HepG2 (cell line): ENCODE data around the gene ACAT1. TPM values are rescaled to one million over a fixed set of nuclear protein-coding genes. Genes with fewer than 3 reads are reported as not detected.

ENCODE experiments used
- CEBPB ChIP-seq: IDR thresholded peaks from 2 replicates; pipeline ENCODE4 v1.6.1; 2011; ENCODE audit warnings: low read depth, low read length, improper control_type of control experiment, borderline replicate concordance
- CEBPG ChIP-seq: IDR thresholded peaks from 2 replicates; pipeline ENCODE4 v1.6.1; 2016
- KDM5B ChIP-seq: sonication (generic); formaldehyde crosslinking; IDR thresholded peaks from 2 replicates; pipeline ENCODE4 v1.4.0; 2020; ENCODE audit warnings: missing genetic modification reagents, mild to moderate bottlenecking, borderline replicate concordance
- KLF11 ChIP-seq: IDR thresholded peaks from 2 replicates; pipeline ENCODE4 v1.6.1; 2016; ENCODE audit warnings: missing compliant biosample characterization
- MEF2D ChIP-seq: sonication (generic); formaldehyde crosslinking; IDR thresholded peaks from 2 replicates; pipeline ENCODE4 v1.5.1; 2020; ENCODE audit warnings: mild to moderate bottlenecking, missing genetic modification reagents
- ONECUT2 ChIP-seq: sonication (generic); formaldehyde crosslinking; IDR thresholded peaks from 2 replicates; pipeline ENCODE4 v1.4.0; 2020; ENCODE audit warnings: missing genetic modification reagents
- SALL1 ChIP-seq: sonication (generic); formaldehyde crosslinking; IDR thresholded peaks from 2 replicates; pipeline ENCODE4 v1.8.0; 2022; ENCODE audit warnings: mild to moderate bottlenecking, missing genetic modification reagents
- SATB2 ChIP-seq: sonication (generic); formaldehyde crosslinking; IDR thresholded peaks from 2 replicates; pipeline ENCODE4 v1.5.0; 2020; ENCODE audit warnings: missing genetic modification reagents
- SP5 ChIP-seq: IDR thresholded peaks from 2 replicates; pipeline ENCODE4 v1.6.1; 2016; ENCODE audit warnings: low read depth, borderline replicate concordance
- ZMAT3 ChIP-seq: sonication (generic); formaldehyde crosslinking; conservative IDR thresholded peaks from 2 replicates; pipeline ENCODE4 v1.7.0; 2021; ENCODE audit warnings: missing genetic modification reagents
- ZNF253 ChIP-seq: sonication (generic); formaldehyde crosslinking; IDR thresholded peaks from 2 replicates; pipeline ENCODE4 v1.8.0; 2022; ENCODE audit warnings: mild to moderate bottlenecking, missing genetic modification reagents, borderline replicate concordance
- ZNF264 ChIP-seq: sonication (generic); formaldehyde crosslinking; IDR thresholded peaks from 2 replicates; pipeline ENCODE4 v1.4.0; 2020; ENCODE audit warnings: missing genetic modification reagents
- ZNF552 ChIP-seq: sonication (generic); formaldehyde crosslinking; IDR thresholded peaks from 2 replicates; pipeline ENCODE4 v1.9.0; 2022; ENCODE audit warnings: missing genetic modification reagents, mild to moderate bottlenecking, borderline replicate concordance
- ZNF614 ChIP-seq: IDR thresholded peaks from 2 replicates; pipeline ENCODE4 v1.6.1; 2018; ENCODE audit warnings: missing biosample characterization, missing genetic modification reagents, inconsistent platforms, borderline replicate concordance
- ZNF672 ChIP-seq: sonication (generic); formaldehyde crosslinking; IDR thresholded peaks from 2 replicates; pipeline ENCODE4 v1.8.1; 2022; ENCODE audit warnings: missing genetic modification reagents
- ZNF816 ChIP-seq: sonication (generic); formaldehyde crosslinking; IDR thresholded peaks from 2 replicates; pipeline ENCODE4 v1.8.0; 2022; ENCODE audit warnings: missing genetic modification reagents, mild to moderate bottlenecking, borderline replicate concordance
- polyA plus RNA-seq, 8 experiments: library from polyadenylated mRNA; depleted of rRNA in 3 of 8; stranded (reverse) in 7 of 8; unstranded in 1 of 8; fragments of >200 nt; fragmentation: Illumina TruSeq in 4 of 8; extraction: Trizol in 4 of 8; gene quantifications; 2 replicates each; pipeline versions ENCODE4 v1.2.1 to v1.2.3, GENCODE V29; 2011 to 2016; ENCODE audit warnings: low read depth in 4 of 8, missing spikeins in 1 of 8, mixed read lengths in 1 of 8; ENCODE audit not compliant: insufficient read depth in 1 of 8
- total RNA-seq, 5 experiments: library from RNA; depleted of rRNA; stranded (reverse); fragments of >200 nt; fragmentation: Illumina TruSeq; extraction: Trizol; gene quantifications; 2 replicates each; pipeline ENCODE4 v1.2.3, GENCODE V29; 2016; ENCODE audit warnings: low read depth in 1 of 5
- TF ChIP-seq, protein P1 (sequence below): sonication (generic); formaldehyde crosslinking; IDR thresholded peaks from 2 replicates; pipeline ENCODE4 v1.5.1; 2020; ENCODE audit warnings: mild to moderate bottlenecking, missing genetic modification reagents, moderate library complexity
- TF ChIP-seq, protein P2 (sequence below): IDR thresholded peaks from 2 replicates; pipeline ENCODE4 v1.6.1; 2016
- TF ChIP-seq, protein P3 (sequence below): IDR thresholded peaks from 2 replicates; pipeline ENCODE4 v1.6.1; 2016; ENCODE audit warnings: low read depth, control low read depth
- TF ChIP-seq, protein P4 (sequence below): sonication (generic); formaldehyde crosslinking; IDR thresholded peaks from 2 replicates; pipeline ENCODE4 v1.5.0; 2020; ENCODE audit warnings: missing genetic modification reagents
- TF ChIP-seq, protein P5 (sequence below): sonication (generic); formaldehyde crosslinking; IDR thresholded peaks from 2 replicates; pipeline ENCODE4 v1.4.0; 2020; ENCODE audit warnings: missing genetic modification reagents, borderline replicate concordance
- TF ChIP-seq, protein P6 (sequence below): sonication (generic); formaldehyde crosslinking; IDR thresholded peaks from 2 replicates; pipeline ENCODE4 v1.4.0; 2020; ENCODE audit warnings: missing genetic modification reagents; ENCODE audit errors: not compliant biosample characterization

Gene ACAT1
- total and polyA plus RNA-seq, 2 of the 13 experiments (the other 11 are each of a cell fraction or from before 2014, with no cell fraction given): 103 to 165 TPM

DNA sequence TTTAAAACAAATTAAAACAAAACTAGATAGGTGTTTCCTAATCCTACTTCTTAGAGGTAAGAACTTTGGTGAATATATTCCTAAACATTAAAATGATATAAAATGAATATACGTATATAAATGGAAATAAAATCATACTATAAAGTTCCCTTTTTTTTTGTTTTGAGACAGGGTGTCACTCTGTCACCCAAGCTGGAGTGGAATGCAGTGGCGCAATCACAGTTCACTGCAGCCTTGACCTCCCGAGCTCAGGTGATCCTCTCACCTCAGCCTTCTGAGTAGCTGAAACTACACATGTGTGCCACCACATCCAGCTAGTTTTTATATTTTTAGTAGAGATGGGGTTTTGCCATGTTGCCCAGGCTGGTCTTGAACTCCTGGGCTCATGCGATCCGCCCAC is 56.2 kb downstream of the ACAT1 start (continued):
- TF ChIP-seq ONECUT2 (CRISPR knock-in tag) (no peak), KLF11 (CRISPR knock-in tag) (no peak), ZNF672 (no peak), ZNF253 (CRISPR knock-in tag) (no peak), ZNF264 (CRISPR knock-in tag) (no peak), ZMAT3 (no peak), SATB2 (CRISPR knock-in tag) (no peak), SALL1 (CRISPR knock-in tag) (peak; percentile 23; the same call in 1 of the 2 replicates), ZNF552 (CRISPR knock-in tag) (no peak), CEBPB (peak; percentile 76), KDM5B (CRISPR knock-in tag) (no peak), MEF2D (CRISPR knock-in tag) (no peak), ZNF614 (no peak), SP5 (CRISPR knock-in tag) (no peak), ZNF816 (no peak), CEBPG (peak; percentile 85)
- TF ChIP-seq, protein P1, sequence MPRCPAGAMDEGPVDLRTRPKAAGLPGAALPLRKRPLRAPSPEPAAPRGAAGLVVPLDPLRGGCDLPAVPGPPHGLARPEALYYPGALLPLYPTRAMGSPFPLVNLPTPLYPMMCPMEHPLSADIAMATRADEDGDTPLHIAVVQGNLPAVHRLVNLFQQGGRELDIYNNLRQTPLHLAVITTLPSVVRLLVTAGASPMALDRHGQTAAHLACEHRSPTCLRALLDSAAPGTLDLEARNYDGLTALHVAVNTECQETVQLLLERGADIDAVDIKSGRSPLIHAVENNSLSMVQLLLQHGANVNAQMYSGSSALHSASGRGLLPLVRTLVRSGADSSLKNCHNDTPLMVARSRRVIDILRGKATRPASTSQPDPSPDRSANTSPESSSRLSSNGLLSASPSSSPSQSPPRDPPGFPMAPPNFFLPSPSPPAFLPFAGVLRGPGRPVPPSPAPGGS (CRISPR knock-in tag): no peak
- TF ChIP-seq, protein P2, sequence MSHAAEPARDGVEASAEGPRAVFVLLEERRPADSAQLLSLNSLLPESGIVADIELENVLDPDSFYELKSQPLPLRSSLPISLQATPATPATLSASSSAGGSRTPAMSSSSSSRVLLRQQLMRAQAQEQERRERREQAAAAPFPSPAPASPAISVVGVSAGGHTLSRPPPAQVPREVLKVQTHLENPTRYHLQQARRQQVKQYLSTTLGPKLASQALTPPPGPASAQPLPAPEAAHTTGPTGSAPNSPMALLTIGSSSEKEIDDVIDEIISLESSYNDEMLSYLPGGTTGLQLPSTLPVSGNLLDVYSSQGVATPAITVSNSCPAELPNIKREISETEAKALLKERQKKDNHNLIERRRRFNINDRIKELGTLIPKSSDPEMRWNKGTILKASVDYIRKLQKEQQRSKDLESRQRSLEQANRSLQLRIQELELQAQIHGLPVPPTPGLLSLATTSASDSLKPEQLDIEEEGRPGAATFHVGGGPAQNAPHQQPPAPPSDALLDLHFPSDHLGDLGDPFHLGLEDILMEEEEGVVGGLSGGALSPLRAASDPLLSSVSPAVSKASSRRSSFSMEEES: 0 out of 2 replicates have a peak, but pooled peaks have one; percentile 19
- TF ChIP-seq, protein P3, sequence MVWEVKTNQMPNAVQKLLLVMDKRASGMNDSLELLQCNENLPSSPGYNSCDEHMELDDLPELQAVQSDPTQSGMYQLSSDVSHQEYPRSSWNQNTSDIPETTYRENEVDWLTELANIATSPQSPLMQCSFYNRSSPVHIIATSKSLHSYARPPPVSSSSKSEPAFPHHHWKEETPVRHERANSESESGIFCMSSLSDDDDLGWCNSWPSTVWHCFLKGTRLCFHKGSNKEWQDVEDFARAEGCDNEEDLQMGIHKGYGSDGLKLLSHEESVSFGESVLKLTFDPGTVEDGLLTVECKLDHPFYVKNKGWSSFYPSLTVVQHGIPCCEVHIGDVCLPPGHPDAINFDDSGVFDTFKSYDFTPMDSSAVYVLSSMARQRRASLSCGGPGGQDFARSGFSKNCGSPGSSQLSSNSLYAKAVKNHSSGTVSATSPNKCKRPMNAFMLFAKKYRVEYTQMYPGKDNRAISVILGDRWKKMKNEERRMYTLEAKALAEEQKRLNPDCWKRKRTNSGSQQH (CRISPR knock-in tag): no peak
- TF ChIP-seq, protein P4, sequence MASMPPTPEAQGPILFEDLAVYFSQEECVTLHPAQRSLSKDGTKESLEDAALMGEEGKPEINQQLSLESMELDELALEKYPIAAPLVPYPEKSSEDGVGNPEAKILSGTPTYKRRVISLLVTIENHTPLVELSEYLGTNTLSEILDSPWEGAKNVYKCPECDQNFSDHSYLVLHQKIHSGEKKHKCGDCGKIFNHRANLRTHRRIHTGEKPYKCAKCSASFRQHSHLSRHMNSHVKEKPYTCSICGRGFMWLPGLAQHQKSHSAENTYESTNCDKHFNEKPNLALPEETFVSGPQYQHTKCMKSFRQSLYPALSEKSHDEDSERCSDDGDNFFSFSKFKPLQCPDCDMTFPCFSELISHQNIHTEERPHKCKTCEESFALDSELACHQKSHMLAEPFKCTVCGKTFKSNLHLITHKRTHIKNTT (CRISPR knock-in tag): no peak
- TF ChIP-seq, protein P5, sequence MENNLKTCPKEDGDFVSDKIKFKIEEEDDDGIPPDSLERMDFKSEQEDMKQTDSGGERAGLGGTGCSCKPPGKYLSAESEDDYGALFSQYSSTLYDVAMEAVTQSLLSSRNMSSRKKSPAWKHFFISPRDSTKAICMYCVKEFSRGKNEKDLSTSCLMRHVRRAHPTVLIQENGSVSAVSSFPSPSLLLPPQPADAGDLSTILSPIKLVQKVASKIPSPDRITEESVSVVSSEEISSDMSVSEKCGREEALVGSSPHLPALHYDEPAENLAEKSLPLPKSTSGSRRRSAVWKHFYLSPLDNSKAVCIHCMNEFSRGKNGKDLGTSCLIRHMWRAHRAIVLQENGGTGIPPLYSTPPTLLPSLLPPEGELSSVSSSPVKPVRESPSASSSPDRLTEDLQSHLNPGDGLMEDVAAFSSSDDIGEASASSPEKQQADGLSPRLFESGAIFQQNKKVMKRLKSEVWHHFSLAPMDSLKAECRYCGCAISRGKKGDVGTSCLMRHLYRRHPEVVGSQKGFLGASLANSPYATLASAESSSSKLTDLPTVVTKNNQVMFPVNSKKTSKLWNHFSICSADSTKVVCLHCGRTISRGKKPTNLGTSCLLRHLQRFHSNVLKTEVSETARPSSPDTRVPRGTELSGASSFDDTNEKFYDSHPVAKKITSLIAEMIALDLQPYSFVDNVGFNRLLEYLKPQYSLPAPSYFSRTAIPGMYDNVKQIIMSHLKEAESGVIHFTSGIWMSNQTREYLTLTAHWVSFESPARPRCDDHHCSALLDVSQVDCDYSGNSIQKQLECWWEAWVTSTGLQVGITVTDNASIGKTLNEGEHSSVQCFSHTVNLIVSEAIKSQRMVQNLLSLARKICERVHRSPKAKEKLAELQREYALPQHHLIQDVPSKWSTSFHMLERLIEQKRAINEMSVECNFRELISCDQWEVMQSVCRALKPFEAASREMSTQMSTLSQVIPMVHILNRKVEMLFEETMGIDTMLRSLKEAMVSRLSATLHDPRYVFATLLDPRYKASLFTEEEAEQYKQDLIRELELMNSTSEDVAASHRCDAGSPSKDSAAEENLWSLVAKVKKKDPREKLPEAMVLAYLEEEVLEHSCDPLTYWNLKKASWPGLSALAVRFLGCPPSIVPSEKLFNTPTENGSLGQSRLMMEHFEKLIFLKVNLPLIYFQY (CRISPR knock-in tag): no peak
- TF ChIP-seq, protein P6, sequence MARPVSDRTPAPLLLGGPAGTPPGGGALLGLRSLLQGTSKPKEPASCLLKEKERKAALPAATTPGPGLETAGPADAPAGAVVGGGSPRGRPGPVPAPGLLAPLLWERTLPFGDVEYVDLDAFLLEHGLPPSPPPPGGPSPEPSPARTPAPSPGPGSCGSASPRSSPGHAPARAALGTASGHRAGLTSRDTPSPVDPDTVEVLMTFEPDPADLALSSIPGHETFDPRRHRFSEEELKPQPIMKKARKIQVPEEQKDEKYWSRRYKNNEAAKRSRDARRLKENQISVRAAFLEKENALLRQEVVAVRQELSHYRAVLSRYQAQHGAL (CRISPR knock-in tag): no peak
